K562 (cell line): ENCODE results near the gene COPB2. TPM values are rescaled to one million over a fixed set of nuclear protein-coding genes. Genes with fewer than 3 reads are reported as not detected.

Experiments
- BRF1 ChIP-seq: IDR thresholded peaks from 3 replicates; pipeline ENCODE4 v1.6.1; 2011; ENCODE audit warnings: borderline replicate concordance, mild to moderate bottlenecking; ENCODE audit not compliant: insufficient read length; ENCODE audit errors: extremely low read depth
- LEF1 ChIP-seq: fragments of 450-650 bp; IDR thresholded peaks from 2 replicates; pipeline ENCODE4 v1.6.1; 2016; ENCODE audit warnings: mild to moderate bottlenecking
- MCM7 ChIP-seq, 2 experiments: fragments of 450-650 bp; IDR thresholded peaks; 2 replicates each; pipeline ENCODE4 v1.6.1; 2016 to 2018
- MED1 ChIP-seq: sonication (generic); formaldehyde crosslinking; IDR thresholded peaks from 2 replicates; pipeline ENCODE4 v1.8.1; 2023; ENCODE audit warnings: missing genetic modification reagents, borderline replicate concordance
- NRF1 ChIP-seq, 2 experiments: fragments of 450-650 bp; IDR thresholded peaks in 1 of 2; conservative IDR thresholded peaks in 1 of 2; 2 replicates each; pipeline ENCODE4 v1.6.1; 2014; ENCODE audit warnings: mild to moderate bottlenecking in 2 of 2
- SIN3A ChIP-seq, 2 experiments: fragments of 150-350 bp in 1 of 2; IDR thresholded peaks; 2 replicates each; pipeline ENCODE4 v1.6.1; 2011 to 2016; ENCODE audit warnings: borderline replicate concordance in 2 of 2, low read depth in 2 of 2, low read length in 2 of 2, mild to moderate bottlenecking in 2 of 2, moderate library complexity in 2 of 2; ENCODE audit not compliant: control insufficient read depth in 1 of 2
- ZNF174 ChIP-seq: fragments of 250-450 bp; sonication (Bioruptor Pico); IDR thresholded peaks from 2 replicates; pipeline ENCODE4 v1.4.0; 2020; ENCODE audit warnings: mild to moderate bottlenecking
- ZNF316 ChIP-seq: fragments of 450-650 bp; IDR thresholded peaks from 2 replicates; pipeline ENCODE4 v1.6.1; 2016
- polyA plus RNA-seq, 8 experiments: library from polyadenylated mRNA; depleted of rRNA in 4 of 8; stranded (reverse) in 5 of 8; unstranded in 3 of 8; fragments of >200 nt; fragmentation: Nextera tagmentation in 2 of 8; fragmentation: Illumina TruSeq in 1 of 8; extraction: Ambion mirVana in 2 of 8; extraction: Trizol in 1 of 8; gene quantifications; 2 replicates each; pipeline versions ENCODE4 v1.2.1 to v1.2.3, GENCODE V29; 2011 to 2014; ENCODE audit warnings: inconsistent platforms in 1 of 8, missing spikeins in 1 of 8
- total RNA-seq, 7 experiments: library from RNA; depleted of rRNA in 6 of 7; stranded (reverse); fragments of >200 nt in 6 of 7; fragmentation: Illumina TruSeq in 2 of 7; extraction: Trizol in 2 of 7; gene quantifications; 2 replicates each; pipeline versions ENCODE4 v1.2.1 to v1.2.3, GENCODE V29; 2011 to 2021; ENCODE audit warnings: low replicate concordance in 1 of 7
- TF ChIP-seq, protein P1 (sequence below): fragments of 450-650 bp; IDR thresholded peaks from 2 replicates; pipeline ENCODE4 v1.6.1; 2017; ENCODE audit warnings: antibody characterized with exemption, mild to moderate bottlenecking

The COPB2 gene
- total and polyA plus RNA-seq, 9 of the 15 experiments (the other 6 are each of a cell fraction or from before 2014, with no cell fraction given), result 64.3 to 189 (median 130) TPM

DNA sequence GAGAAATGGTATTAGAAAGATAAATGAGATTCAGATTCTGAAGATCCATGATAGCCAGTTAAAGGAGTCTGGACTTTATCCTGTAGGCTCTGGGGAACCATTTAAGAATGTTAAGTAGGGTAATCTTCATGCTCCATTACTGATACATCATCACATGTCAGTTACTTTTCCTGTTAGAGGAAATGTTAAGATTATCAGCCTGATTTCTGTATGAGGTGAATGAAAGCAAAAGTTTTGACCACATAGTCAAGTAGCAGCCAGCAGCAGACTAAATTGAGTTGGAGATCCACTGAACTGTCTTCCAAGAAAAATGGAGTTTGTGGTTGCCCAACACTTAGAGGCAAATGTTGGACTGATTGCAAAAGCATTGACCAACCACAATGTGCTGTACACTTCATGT, 4.7 kb upstream of the COPB2 start (continued):
- no peak for TF ChIP-seq MCM7 (IDR thresholded peaks at IDR 0.05)
- TF ChIP-seq ZNF316, result no peak
- TF ChIP-seq ZNF174 (CRISPR knock-in tag), result no peak
- TF ChIP-seq MED1 (CRISPR knock-in tag), result no peak
- no peak for TF ChIP-seq LEF1
- TF ChIP-seq SIN3A (IDR thresholded peaks at IDR 0.05; ENCODE audit: borderline replicate concordance in 2 of 2, control insufficient read depth in 1 of 2, low read depth in 2 of 2, low read length in 2 of 2), result no peak
- no peak for TF ChIP-seq NRF1 (conservative IDR thresholded peaks at IDR 0.05 in 1 of 2, IDR thresholded peaks at IDR 0.05 in 1 of 2)
- TF ChIP-seq BRF1, result no peak
- TF ChIP-seq, protein P1, sequence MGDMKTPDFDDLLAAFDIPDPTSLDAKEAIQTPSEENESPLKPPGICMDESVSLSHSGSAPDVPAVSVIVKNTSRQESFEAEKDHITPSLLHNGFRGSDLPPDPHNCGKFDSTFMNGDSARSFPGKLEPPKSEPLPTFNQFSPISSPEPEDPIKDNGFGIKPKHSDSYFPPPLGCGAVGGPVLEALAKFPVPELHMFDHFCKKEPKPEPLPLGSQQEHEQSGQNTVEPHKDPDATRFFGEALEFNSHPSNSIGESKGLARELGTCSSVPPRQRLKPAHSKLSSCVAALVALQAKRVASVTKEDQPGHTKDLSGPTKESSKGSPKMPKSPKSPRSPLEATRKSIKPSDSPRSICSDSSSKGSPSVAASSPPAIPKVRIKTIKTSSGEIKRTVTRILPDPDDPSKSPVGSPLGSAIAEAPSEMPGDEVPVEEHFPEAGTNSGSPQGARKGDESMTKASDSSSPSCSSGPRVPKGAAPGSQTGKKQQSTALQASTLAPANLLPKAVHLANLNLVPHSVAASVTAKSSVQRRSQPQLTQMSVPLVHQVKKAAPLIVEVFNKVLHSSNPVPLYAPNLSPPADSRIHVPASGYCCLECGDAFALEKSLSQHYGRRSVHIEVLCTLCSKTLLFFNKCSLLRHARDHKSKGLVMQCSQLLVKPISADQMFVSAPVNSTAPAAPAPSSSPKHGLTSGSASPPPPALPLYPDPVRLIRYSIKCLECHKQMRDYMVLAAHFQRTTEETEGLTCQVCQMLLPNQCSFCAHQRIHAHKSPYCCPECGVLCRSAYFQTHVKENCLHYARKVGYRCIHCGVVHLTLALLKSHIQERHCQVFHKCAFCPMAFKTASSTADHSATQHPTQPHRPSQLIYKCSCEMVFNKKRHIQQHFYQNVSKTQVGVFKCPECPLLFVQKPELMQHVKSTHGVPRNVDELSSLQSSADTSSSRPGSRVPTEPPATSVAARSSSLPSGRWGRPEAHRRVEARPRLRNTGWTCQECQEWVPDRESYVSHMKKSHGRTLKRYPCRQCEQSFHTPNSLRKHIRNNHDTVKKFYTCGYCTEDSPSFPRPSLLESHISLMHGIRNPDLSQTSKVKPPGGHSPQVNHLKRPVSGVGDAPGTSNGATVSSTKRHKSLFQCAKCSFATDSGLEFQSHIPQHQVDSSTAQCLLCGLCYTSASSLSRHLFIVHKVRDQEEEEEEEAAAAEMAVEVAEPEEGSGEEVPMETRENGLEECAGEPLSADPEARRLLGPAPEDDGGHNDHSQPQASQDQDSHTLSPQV, result no peak
